ENCODE data around the gene CMIP. TPM values are rescaled to one million over a fixed set of nuclear protein-coding genes. Genes with fewer than 3 reads are reported as not detected.

Gene CMIP
- total RNA-seq, 1 donor from 2014 or later = 46.6 TPM

DNA sequence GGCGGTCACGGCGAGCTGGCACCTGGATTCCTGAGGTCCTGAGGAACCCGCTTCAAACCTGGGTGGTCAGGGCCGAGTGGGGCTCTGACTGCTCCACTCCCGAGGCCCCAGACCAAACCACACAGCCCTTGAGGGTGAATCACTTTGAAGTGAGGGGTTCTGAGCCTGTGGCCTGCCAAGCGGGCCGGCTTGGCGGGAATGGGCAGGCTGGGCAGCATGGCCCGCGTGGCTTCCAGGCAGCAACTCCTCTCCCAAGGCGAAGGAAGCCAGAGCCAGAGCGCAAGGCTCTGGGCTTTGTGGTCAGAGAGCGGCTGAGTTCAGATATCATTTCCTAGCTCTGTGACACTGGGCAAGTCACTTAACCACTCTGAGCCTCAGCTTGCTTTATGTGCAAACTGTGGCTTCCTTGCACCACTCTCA lies 42.7 kb downstream of the CMIP start:
- TF ChIP-seq, protein P1, sequence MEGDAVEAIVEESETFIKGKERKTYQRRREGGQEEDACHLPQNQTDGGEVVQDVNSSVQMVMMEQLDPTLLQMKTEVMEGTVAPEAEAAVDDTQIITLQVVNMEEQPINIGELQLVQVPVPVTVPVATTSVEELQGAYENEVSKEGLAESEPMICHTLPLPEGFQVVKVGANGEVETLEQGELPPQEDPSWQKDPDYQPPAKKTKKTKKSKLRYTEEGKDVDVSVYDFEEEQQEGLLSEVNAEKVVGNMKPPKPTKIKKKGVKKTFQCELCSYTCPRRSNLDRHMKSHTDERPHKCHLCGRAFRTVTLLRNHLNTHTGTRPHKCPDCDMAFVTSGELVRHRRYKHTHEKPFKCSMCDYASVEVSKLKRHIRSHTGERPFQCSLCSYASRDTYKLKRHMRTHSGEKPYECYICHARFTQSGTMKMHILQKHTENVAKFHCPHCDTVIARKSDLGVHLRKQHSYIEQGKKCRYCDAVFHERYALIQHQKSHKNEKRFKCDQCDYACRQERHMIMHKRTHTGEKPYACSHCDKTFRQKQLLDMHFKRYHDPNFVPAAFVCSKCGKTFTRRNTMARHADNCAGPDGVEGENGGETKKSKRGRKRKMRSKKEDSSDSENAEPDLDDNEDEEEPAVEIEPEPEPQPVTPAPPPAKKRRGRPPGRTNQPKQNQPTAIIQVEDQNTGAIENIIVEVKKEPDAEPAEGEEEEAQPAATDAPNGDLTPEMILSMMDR (conservative IDR thresholded peaks at IDR 0.05) = no peak
- Mint-ChIP-seq H3K4me3 (no peak overlapping the region), H3K9me3 (no peaks in the 10 kb centered on the region), H3K27me3 (no peaks in the 10 kb centered on the region), H3K36me3 (peaks cover 9% of the 10 kb centered on the region), H3K4me1 (ENCODE audit: unreplicated experiment) (peaks cover 50% of the 10 kb centered on the region), H3K27ac (no peak overlapping the region)
- DNase-seq (ENCODE audit: extremely low spot score, unreplicated experiment) = no peak

DNA sequence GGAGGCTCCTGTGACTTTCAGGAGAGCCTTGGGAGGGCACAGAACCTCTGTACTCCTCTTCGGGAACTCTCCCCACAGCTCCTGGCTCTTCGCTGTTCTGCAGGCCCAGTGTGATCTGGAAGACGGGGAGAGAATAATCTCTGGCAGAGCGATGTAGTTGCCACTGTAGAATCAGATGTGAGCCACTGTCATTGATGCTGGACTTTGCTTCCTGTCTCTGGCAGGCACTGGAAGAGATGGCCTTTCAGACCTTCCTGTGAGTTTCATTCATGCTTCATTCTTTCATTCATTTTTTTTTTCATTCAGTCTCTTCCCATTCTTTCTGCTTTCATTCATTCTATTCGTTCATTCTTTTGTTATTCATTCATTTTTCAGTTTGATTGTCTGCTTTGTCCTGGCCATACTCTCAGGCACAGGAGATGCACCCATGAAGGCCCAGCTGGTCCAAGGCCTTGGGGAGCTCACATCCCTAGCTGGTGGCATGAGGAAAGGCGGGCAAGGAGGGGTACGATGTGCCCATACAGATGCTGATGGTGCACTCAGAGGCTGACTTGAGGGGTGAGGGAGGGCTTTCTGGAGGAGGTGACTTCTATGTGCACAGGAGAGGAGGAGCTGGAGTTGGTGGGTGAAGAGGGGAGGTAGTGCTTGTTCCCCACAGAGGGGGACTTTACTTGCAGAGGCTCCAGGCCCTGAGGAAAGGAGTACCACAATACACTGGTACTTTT lies 44.2 kb downstream of the CMIP start:
- Mint-ChIP-seq H3K4me1 (ENCODE audit: unreplicated experiment) (peaks cover 55% of the 10 kb centered on the region), H3K4me3 (no peak overlapping the region), H3K27me3 (no peaks in the 10 kb centered on the region), H3K9me3 (no peaks in the 10 kb centered on the region), H3K27ac (no peak overlapping the region), H3K36me3 (peaks cover 4% of the 10 kb centered on the region)
- TF ChIP-seq, protein P1 (conservative IDR thresholded peaks at IDR 0.05) = no peak
- no peak for DNase-seq (ENCODE audit: extremely low spot score, unreplicated experiment)

DNA sequence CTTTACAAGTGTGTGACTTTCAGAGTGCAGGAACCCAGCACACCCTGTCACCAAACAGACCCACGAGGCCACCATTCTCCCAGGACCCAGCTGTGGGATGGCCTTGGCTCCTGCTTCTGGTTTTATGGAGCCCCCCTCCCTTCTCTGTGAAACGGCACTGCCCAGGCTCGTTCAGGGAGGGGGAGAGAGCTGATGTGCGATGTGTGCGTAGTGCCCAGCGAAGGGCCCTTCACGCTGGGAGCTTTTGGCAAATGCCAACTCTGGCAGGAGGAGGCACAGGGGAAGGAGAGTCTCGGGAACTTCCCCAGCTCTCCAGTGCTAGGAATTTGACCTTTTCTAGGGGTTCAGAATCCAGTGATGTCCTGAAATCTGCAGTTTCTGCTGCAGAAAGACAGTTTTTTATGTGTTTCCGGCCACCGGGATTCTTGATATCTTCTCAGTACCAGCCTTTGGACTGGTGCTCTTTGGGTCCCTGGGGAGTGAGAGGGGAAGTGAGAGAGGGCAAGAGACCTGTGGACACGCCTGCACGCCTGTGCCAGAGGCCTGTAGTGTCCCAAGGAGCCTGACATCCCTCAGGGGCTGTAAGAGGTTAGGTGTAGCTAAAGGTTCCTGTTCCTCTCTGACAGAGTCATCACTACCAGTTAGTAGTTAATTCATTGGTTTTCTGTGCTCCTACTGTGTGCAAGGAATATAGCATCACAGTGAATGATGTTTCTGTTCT lies 45.1 kb downstream of the CMIP start:
- Mint-ChIP-seq H3K36me3 (peaks cover 4% of the 10 kb centered on the region), H3K4me1 (ENCODE audit: unreplicated experiment) (peaks cover 54% of the 10 kb centered on the region), H3K4me3 (no peak overlapping the region), H3K27me3 (no peaks in the 10 kb centered on the region), H3K9me3 (no peaks in the 10 kb centered on the region), H3K27ac (no peak overlapping the region)
- TF ChIP-seq, protein P1 (conservative IDR thresholded peaks at IDR 0.05) = no peak
- no peak for DNase-seq (ENCODE audit: extremely low spot score, unreplicated experiment)

DNA sequence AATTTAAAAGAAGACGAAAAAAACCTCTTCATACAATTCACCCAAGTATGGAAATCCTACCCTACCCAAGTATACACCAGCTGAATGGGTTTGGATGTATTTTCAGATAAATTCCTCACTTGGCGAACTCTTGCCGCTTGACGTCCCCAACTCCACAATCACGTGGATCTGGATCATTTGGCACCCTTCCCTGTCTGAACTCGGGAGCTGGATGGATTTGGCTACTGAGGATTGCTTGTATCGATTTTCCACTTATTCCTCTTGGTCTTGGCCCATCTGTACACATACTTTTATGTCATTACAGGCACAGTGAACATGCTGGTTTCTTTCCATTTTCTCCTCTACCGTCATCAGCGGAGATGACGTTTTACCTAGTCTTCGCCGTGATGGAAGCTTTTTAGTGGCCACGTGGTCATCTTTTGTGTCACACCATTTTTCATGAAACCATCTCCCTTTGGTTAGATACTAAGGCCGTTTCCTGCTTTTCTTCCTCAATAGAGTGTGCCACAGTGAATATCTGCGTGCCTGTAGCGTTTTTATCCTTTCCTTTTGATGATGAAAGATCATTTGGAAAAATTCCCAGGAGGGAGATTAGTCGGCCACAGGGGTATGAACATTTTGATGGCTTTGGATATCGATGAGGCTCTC lies 47.1 kb downstream of the CMIP start:
- Mint-ChIP-seq H3K9me3 (no peaks in the 10 kb centered on the region), H3K27me3 (no peaks in the 10 kb centered on the region), H3K36me3 (no peaks in the 10 kb centered on the region), H3K27ac (peak overlapping the region; percentile 60), H3K4me3 (no peak overlapping the region), H3K4me1 (ENCODE audit: unreplicated experiment) (peaks cover 48% of the 10 kb centered on the region)
- TF ChIP-seq, protein P1 (conservative IDR thresholded peaks at IDR 0.05) = no peak
- DNase-seq (ENCODE audit: extremely low spot score, unreplicated experiment) = no peak

DNA sequence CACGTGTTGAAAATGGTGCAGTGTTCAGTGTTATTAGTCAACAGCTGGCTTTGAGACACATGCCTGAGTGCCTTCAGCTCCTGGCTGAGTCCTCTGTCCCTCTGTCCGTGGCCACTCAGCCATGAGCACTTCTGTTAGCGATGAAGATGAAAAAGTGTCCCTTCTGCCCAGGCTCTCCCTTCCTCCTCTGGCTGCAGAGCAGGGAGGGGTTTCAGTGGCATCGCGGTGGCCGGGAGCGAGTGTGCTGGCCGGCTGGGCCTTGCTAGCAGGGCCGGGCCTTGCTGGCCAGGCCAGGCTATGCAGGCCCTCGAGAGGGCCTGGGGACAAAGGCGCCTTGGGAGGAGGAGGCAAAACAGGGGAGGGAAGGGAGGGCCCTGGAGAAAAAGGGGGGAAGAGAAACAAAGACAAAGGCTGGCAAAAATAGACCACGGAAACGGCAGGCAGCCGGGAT lies 47.7 kb downstream of the CMIP start:
- Mint-ChIP-seq H3K27me3 (no peaks in the 10 kb centered on the region), H3K36me3 (no peaks in the 10 kb centered on the region), H3K27ac (peak overlapping the region; percentile 60), H3K9me3 (no peaks in the 10 kb centered on the region), H3K4me1 (ENCODE audit: unreplicated experiment) (peaks cover 48% of the 10 kb centered on the region), H3K4me3 (no peak overlapping the region)
- DNase-seq (ENCODE audit: extremely low spot score, unreplicated experiment) = no peak
- TF ChIP-seq, protein P1 (conservative IDR thresholded peaks at IDR 0.05) = no peak
